Measurements from ENCODE around the gene KEAP1. TPM values are rescaled to one million over a fixed set of nuclear protein-coding genes. Genes with fewer than 3 reads are reported as not detected.

The KEAP1 gene
- total and polyA plus RNA-seq, 9 of the 15 experiments (the other 6 are each of a cell fraction or from before 2014, with no cell fraction given), result 2.1 to 95.6 (median 64.3) TPM

GRCh38 chr19:10549733-10550132 is 46.6 kb upstream of the KEAP1 start:
- peaks cover 2 to 37% of the 10 kb centered on the region in 2 experiments; a peak in 4 of 5 replicates for H3K4me1 ChIP-seq (replicated peaks in 1 of 2; ENCODE audit: control insufficient read depth in 2 of 2, insufficient read depth in 2 of 2, low read length in 2 of 2)
- no peaks in the 10 kb centered on the region for H3K27me3 ChIP-seq (ENCODE audit: control insufficient read depth in 2 of 2, insufficient read depth in 2 of 2, low read length in 2 of 2)
- CTCF ChIA-PET (ENCODE audit: low intra/inter-chr PET ratio), result no interaction called here
- H3K4me2 ChIP-seq (ENCODE audit: insufficient read depth, low read length), result no peak overlapping the region
- no peak overlapping the region for H3K4me3 ChIP-seq
- intact Hi-C loops (cut with micrococcal nuclease) (no loop called here), in situ Hi-C loops (cut with MboI) (no loop called here)
- peaks cover 3% of the 10 kb centered on the region for H3K9me3 ChIP-seq (replicated peaks; ENCODE audit: control insufficient read depth, insufficient read depth, low read depth, low read length)
- H3K79me2 ChIP-seq (ENCODE audit: control insufficient read depth, insufficient read depth, low read length), result peaks cover 21% of the 10 kb centered on the region
- DNase-seq (ENCODE audit: extremely low read depth in 1 of 4, low spot score in 3 of 4) (no peak), ATAC-seq (no peak), FAIRE-seq (no peak)
- no peak overlapping the region for H3K27ac ChIP-seq (ENCODE audit: extremely low read depth, low read depth, low read length)
- H3K9me1 ChIP-seq (ENCODE audit: control insufficient read depth, insufficient read depth, low read length), result no peaks in the 10 kb centered on the region
- H3K9ac ChIP-seq (ENCODE audit: insufficient read depth in 1 of 2, low read depth in 2 of 2, low read length in 2 of 2), result no peak overlapping the region
- no TSS peak for BruUV-seq (replicated peaks)
- TF ChIP-seq ZNF3 (CRISPR knock-in tag; IDR thresholded peaks at IDR 0.05), result no peak
- TF ChIP-seq ZNF121 (CRISPR knock-in tag; conservative IDR thresholded peaks at IDR 0.05), result peak; percentile 81
- peaks cover 82% of the 10 kb centered on the region for H3K36me3 ChIP-seq (ENCODE audit: control insufficient read depth, insufficient read depth, low read length)
- peaks cover 16% of the 10 kb centered on the region for H4K20me1 ChIP-seq (replicated peaks; ENCODE audit: control insufficient read depth, insufficient read depth, low read length)
- 99% methylated on average over 7 of the region's 7 CpGs for WGBS (ENCODE audit: insufficient coverage, low coverage, missing lambda C conversion rate)
- POLR2A ChIA-PET, result no interaction called here
- H2AFZ ChIP-seq (ENCODE audit: low read depth, low read length), result no peak overlapping the region

GRCh38 chr19:10548746-10549276 is 45.7 kb upstream of the KEAP1 start:
- in situ Hi-C loops (cut with MboI), result no loop called here
- no peak for ATAC-seq
- Histone ChIP-seq H3K4me3 (no peak overlapping the region), H3K79me2 (ENCODE audit: control insufficient read depth, insufficient read depth, low read length) (peaks cover 31% of the 10 kb centered on the region), H4K20me1 (replicated peaks; ENCODE audit: control insufficient read depth, insufficient read depth, low read length) (peaks cover 9% of the 10 kb centered on the region), H3K4me2 (ENCODE audit: insufficient read depth, low read length) (no peak overlapping the region), H3K9ac (ENCODE audit: insufficient read depth in 1 of 2, low read depth in 2 of 2, low read length in 2 of 2) (no peak overlapping the region), H3K27me3 (ENCODE audit: control insufficient read depth in 2 of 2, insufficient read depth in 2 of 2, low read length in 2 of 2) (no peaks in the 10 kb centered on the region), H2AFZ (ENCODE audit: low read depth, low read length) (no peak overlapping the region), H3K36me3 (ENCODE audit: control insufficient read depth, insufficient read depth, low read length) (peaks cover 73% of the 10 kb centered on the region), H3K9me1 (ENCODE audit: control insufficient read depth, insufficient read depth, low read length) (no peaks in the 10 kb centered on the region), H3K9me3 (replicated peaks; ENCODE audit: control insufficient read depth, insufficient read depth, low read depth, low read length) (peaks cover 3% of the 10 kb centered on the region), H3K27ac (ENCODE audit: extremely low read depth, low read depth, low read length) (no peak overlapping the region), H3K4me1 (replicated peaks in 1 of 2; ENCODE audit: control insufficient read depth in 2 of 2, insufficient read depth in 2 of 2, low read length in 2 of 2) (peaks cover 2 to 42% of the 10 kb centered on the region in 2 experiments; a peak in 4 of 5 replicates)
- ChIA-PET CTCF (ENCODE audit: low intra/inter-chr PET ratio) (no interaction called here), POLR2A (interaction anchor here (0.8 kb wide), 1 partner anchor 11 kb away, joined by 3 read pairs; no protein-coding TSS in a partner anchor)
- no peak for DNase-seq (ENCODE audit: extremely low read depth in 1 of 4, low spot score in 3 of 4)
- BruUV-seq (replicated peaks), result no TSS peak
- intact Hi-C loops (cut with micrococcal nuclease), result no loop called here
- 92% methylated on average over 14 of the region's 18 CpGs for WGBS (ENCODE audit: insufficient coverage, low coverage, missing lambda C conversion rate)
- no peak for FAIRE-seq
- TF ChIP-seq RBM25 (IDR thresholded peaks at IDR 0.05; ENCODE audit: low read depth, low read length, severe bottlenecking) (peak; percentile 42), DMBX1 (CRISPR knock-in tag; IDR thresholded peaks at IDR 0.05; ENCODE audit: borderline replicate concordance) (no peak), E2F3 (CRISPR knock-in tag; IDR thresholded peaks at IDR 0.05) (no peak), SRSF9 (IDR thresholded peaks at IDR 0.05; ENCODE audit: borderline replicate concordance, low read depth, low read length) (no peak), ARNT (IDR thresholded peaks at IDR 0.05) (no peak), RBFOX2 (IDR thresholded peaks at IDR 0.05; ENCODE audit: low read depth, low read length) (peak; percentile 52), RBM15 (IDR thresholded peaks at IDR 0.05; ENCODE audit: insufficient read depth, low read length) (no peak), DACH1 (IDR thresholded peaks at IDR 0.05; ENCODE audit: partially characterized antibody) (no peak), ZFP36 (IDR thresholded peaks at IDR 0.05; ENCODE audit: low read depth, low read length, partially characterized antibody) (peak; percentile 84), ETV1 (tag; conservative IDR thresholded peaks at IDR 0.05; ENCODE audit: low read depth) (no peak), POLR2G (IDR thresholded peaks at IDR 0.05; ENCODE audit: low read depth, low read length) (0 out of 2 replicates have a peak, but pooled peaks have one; percentile 45)

Data from K562 (cell line).